IPS-20b (cell line): ENCODE data around the gene COL27A1.

Experiments used
- H3K27ac ChIP-seq: one replicate; pipeline ENCODE4 v1.5.1; 2013; ENCODE audit warnings: low read length
- H3K27me3 ChIP-seq: 2 replicates; pipeline ENCODE4 v1.6.1; 2013; ENCODE audit warnings: mild to moderate bottlenecking, low read length, inconsistent platforms; ENCODE audit not compliant: insufficient read depth
- H3K36me3 ChIP-seq: 2 replicates; pipeline ENCODE4 v1.6.1; 2013; ENCODE audit warnings: low read depth, mild to moderate bottlenecking, inconsistent platforms, low read length, moderate library complexity; ENCODE audit not compliant: insufficient read depth
- H3K4me1 ChIP-seq: 2 replicates; pipeline ENCODE4 v1.6.1; 2013; ENCODE audit warnings: mild to moderate bottlenecking, control low read depth, inconsistent platforms, low read length, moderate library complexity; ENCODE audit not compliant: insufficient read depth
- H3K4me3 ChIP-seq: 2 replicates; pipeline ENCODE4 v1.5.1; 2013; ENCODE audit warnings: mild to moderate bottlenecking, low read length, inconsistent platforms
- H3K9ac ChIP-seq: 2 replicates; pipeline ENCODE4 v1.6.1; 2013; ENCODE audit warnings: low read depth, mild to moderate bottlenecking, inconsistent platforms, low read length, moderate library complexity
- H3K9me3 ChIP-seq: 2 replicates; pipeline ENCODE4 v1.6.1; 2013; ENCODE audit warnings: mild to moderate bottlenecking, low read depth, low read length, inconsistent platforms; ENCODE audit not compliant: insufficient read depth

COL27A1 gene

GRCh38 chr9:114154600-114155102, 686 bp upstream of the COL27A1 start:
- Histone ChIP-seq H3K4me3 (peak overlapping the region; percentile 72), H3K27me3 (peaks cover 66% of the 10 kb centered on the region), H3K36me3 (no peaks in the 10 kb centered on the region), H3K9me3 (no peaks in the 10 kb centered on the region), H3K27ac (no peak overlapping the region), H3K9ac (no peak overlapping the region), H3K4me1 (peaks cover 14% of the 10 kb centered on the region)

GRCh38 chr9:114155995-114156656, 789 bp downstream of the COL27A1 start:
- H3K4me3 ChIP-seq, result peak overlapping the region; percentile 70
- peak overlapping the region; percentile 49; the same call in 1 of the 2 replicates for H3K9ac ChIP-seq
- H3K9me3 ChIP-seq, result no peaks in the 10 kb centered on the region
- no peak overlapping the region for H3K27ac ChIP-seq
- peaks cover 14% of the 10 kb centered on the region for H3K4me1 ChIP-seq
- peaks cover 65% of the 10 kb centered on the region for H3K27me3 ChIP-seq
- no peaks in the 10 kb centered on the region for H3K36me3 ChIP-seq

GRCh38 chr9:114156657-114157421, 1.5 kb downstream of the COL27A1 start:
- Histone ChIP-seq H3K27ac (no peak overlapping the region), H3K9ac (peak overlapping the region; percentile 49; the same call in 1 of the 2 replicates), H3K36me3 (no peaks in the 10 kb centered on the region), H3K4me3 (peak overlapping the region; percentile 70), H3K9me3 (no peaks in the 10 kb centered on the region), H3K27me3 (peaks cover 58% of the 10 kb centered on the region), H3K4me1 (peaks cover 14% of the 10 kb centered on the region)

GRCh38 chr9:114157516-114158176, 2.3 kb downstream of the COL27A1 start:
- Histone ChIP-seq H3K36me3 (no peaks in the 10 kb centered on the region), H3K9ac (no peak overlapping the region), H3K4me3 (no peak overlapping the region), H3K9me3 (no peaks in the 10 kb centered on the region), H3K4me1 (peaks cover 12% of the 10 kb centered on the region), H3K27ac (no peak overlapping the region), H3K27me3 (peaks cover 50% of the 10 kb centered on the region)

GRCh38 chr9:114158482-114159130, 3.3 kb downstream of the COL27A1 start:
- Histone ChIP-seq H3K27ac (no peak overlapping the region), H3K9me3 (no peaks in the 10 kb centered on the region), H3K4me1 (peaks cover 13% of the 10 kb centered on the region), H3K4me3 (no peak overlapping the region), H3K9ac (no peak overlapping the region), H3K36me3 (no peaks in the 10 kb centered on the region), H3K27me3 (peaks cover 40% of the 10 kb centered on the region)

- no peaks in the 10 kb centered on the region for H3K9me3 ChIP-seq
- H3K27ac ChIP-seq, result no peak overlapping the region
Measured at GRCh38 chr9:114159691-114160090, 4.4 kb downstream of the COL27A1 start.

GRCh38 chr9:114161513-114161912, 6.2 kb downstream of the COL27A1 start:
- Histone ChIP-seq H3K9ac (no peak overlapping the region), H3K27me3 (peaks cover 18% of the 10 kb centered on the region), H3K9me3 (no peaks in the 10 kb centered on the region), H3K36me3 (no peaks in the 10 kb centered on the region), H3K4me3 (no peak overlapping the region), H3K27ac (no peak overlapping the region), H3K4me1 (peaks cover 11% of the 10 kb centered on the region)

More at GRCh38 chr9:114159691-114160090, 4.4 kb downstream of the COL27A1 start:
- H3K9ac ChIP-seq, result no peak overlapping the region
- H3K36me3 ChIP-seq, result no peaks in the 10 kb centered on the region
- H3K27me3 ChIP-seq, result peaks cover 29% of the 10 kb centered on the region
- no peak overlapping the region for H3K4me3 ChIP-seq
- H3K4me1 ChIP-seq, result peaks cover 15% of the 10 kb centered on the region

GRCh38 chr9:114163517-114163951, 8.2 kb downstream of the COL27A1 start:
- Histone ChIP-seq H3K36me3 (no peaks in the 10 kb centered on the region), H3K4me1 (peaks cover 11% of the 10 kb centered on the region), H3K4me3 (no peak overlapping the region), H3K9ac (no peak overlapping the region; the same call in 1 of the 2 replicates), H3K27ac (no peak overlapping the region), H3K9me3 (no peaks in the 10 kb centered on the region), H3K27me3 (no peaks in the 10 kb centered on the region)

GRCh38 chr9:114164191-114164794, 9.0 kb downstream of the COL27A1 start:
- H3K4me3 ChIP-seq, result no peak overlapping the region
- H3K36me3 ChIP-seq, result no peaks in the 10 kb centered on the region
- H3K27me3 ChIP-seq, result no peaks in the 10 kb centered on the region
- H3K9me3 ChIP-seq, result no peaks in the 10 kb centered on the region
- H3K27ac ChIP-seq, result no peak overlapping the region
- H3K9ac ChIP-seq, result no peak overlapping the region; the same call in 1 of the 2 replicates
- H3K4me1 ChIP-seq, result peaks cover 11% of the 10 kb centered on the region

GRCh38 chr9:114165407-114166102, 10.2 kb downstream of the COL27A1 start:
- Histone ChIP-seq H3K4me3 (no peak overlapping the region), H3K9me3 (no peaks in the 10 kb centered on the region), H3K27ac (no peak overlapping the region), H3K9ac (no peak overlapping the region), H3K36me3 (no peaks in the 10 kb centered on the region), H3K4me1 (peaks cover 11% of the 10 kb centered on the region), H3K27me3 (no peaks in the 10 kb centered on the region)
